NT2/D1 (cell line): ENCODE data around the gene BUB1B.

Experiments used
- SUZ12 ChIP-seq: IDR thresholded peaks from 2 replicates; pipeline ENCODE4 v1.6.1; 2011; ENCODE audit not compliant: insufficient read length, insufficient read depth; ENCODE audit errors: extremely low read depth
- YY1 ChIP-seq: IDR thresholded peaks from 2 replicates; pipeline ENCODE4 v1.6.1; 2011; ENCODE audit not compliant: insufficient read length, insufficient read depth
- ZNF274 ChIP-seq: IDR thresholded peaks from 2 replicates; pipeline ENCODE4 v1.6.1; 2011; ENCODE audit warnings: mild to moderate bottlenecking, low read depth, low read length

- TF ChIP-seq SUZ12 (no peak), ZNF274 (no peak), YY1 (no peak)
These were observed 10.5 kb upstream of the BUB1B start for GRCh38 chr15:40150163-40150925.
